Effector memory CD4-positive, alpha-beta T cell (primary cell): Measurements from ENCODE around the gene LRRFIP2.

Source experiments
- DNase-seq, 3 donors: peaks; one replicate each; pipeline ENCODE4 v3.0.0-alpha.2; 2020
- H3K27ac ChIP-seq: 2 replicates; pipeline ENCODE4 v1.7.0; 2013; ENCODE audit warnings: mild to moderate bottlenecking, low read length, moderate library complexity; ENCODE audit not compliant: insufficient read depth, poor library complexity, severe bottlenecking
- H3K27me3 ChIP-seq: replicated peaks from 2 replicates; pipeline ENCODE4 v1.7.0; 2013; ENCODE audit warnings: mild to moderate bottlenecking, low read length; ENCODE audit not compliant: insufficient read depth, control insufficient read depth, poor library complexity, severe bottlenecking
- H3K36me3 ChIP-seq: 2 replicates; pipeline ENCODE4 v1.7.0; 2013; ENCODE audit warnings: mild to moderate bottlenecking, low read length, moderate library complexity; ENCODE audit not compliant: control insufficient read depth, insufficient read depth
- H3K4me1 ChIP-seq: 2 replicates; pipeline ENCODE4 v1.7.0; 2013; ENCODE audit warnings: low read length, mild to moderate bottlenecking; ENCODE audit not compliant: control insufficient read depth, insufficient read depth, poor library complexity, severe bottlenecking
- H3K4me3 ChIP-seq: 2 replicates; pipeline ENCODE4 v1.7.0; 2013; ENCODE audit warnings: low read length, low read depth, mild to moderate bottlenecking; ENCODE audit not compliant: insufficient read depth, poor library complexity, severe bottlenecking
- H3K9me3 ChIP-seq: 2 replicates; pipeline ENCODE4 v1.7.0; 2013; ENCODE audit warnings: mild to moderate bottlenecking, low read length, moderate library complexity; ENCODE audit not compliant: control insufficient read depth

Gene LRRFIP2

DNA sequence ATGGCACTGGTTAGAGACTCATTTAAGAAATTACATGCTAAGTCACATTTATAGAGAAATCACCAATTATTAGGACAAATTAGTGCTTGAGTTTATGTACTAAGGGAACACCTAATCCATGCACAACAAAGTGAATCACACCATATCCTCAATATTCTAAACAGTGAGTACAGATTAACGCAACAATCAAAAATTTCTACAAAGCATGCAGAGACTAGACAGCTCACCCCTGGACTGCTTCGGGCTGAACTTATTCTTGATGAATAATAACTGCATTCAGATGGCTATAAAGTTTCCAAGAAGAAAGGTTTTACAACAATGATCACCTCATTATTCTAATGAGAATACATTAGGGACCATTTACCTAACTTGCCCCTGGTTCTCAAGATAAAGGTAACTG, 66.5 kb downstream of the LRRFIP2 start:
- H3K27me3 ChIP-seq, result no peaks in the 10 kb centered on the region
- no peaks in the 10 kb centered on the region for H3K36me3 ChIP-seq
- no peak overlapping the region for H3K27ac ChIP-seq
- no peak for DNase-seq
- H3K4me1 ChIP-seq, result no peaks in the 10 kb centered on the region
- no peak overlapping the region for H3K4me3 ChIP-seq
- H3K9me3 ChIP-seq, result no peaks in the 10 kb centered on the region

DNA sequence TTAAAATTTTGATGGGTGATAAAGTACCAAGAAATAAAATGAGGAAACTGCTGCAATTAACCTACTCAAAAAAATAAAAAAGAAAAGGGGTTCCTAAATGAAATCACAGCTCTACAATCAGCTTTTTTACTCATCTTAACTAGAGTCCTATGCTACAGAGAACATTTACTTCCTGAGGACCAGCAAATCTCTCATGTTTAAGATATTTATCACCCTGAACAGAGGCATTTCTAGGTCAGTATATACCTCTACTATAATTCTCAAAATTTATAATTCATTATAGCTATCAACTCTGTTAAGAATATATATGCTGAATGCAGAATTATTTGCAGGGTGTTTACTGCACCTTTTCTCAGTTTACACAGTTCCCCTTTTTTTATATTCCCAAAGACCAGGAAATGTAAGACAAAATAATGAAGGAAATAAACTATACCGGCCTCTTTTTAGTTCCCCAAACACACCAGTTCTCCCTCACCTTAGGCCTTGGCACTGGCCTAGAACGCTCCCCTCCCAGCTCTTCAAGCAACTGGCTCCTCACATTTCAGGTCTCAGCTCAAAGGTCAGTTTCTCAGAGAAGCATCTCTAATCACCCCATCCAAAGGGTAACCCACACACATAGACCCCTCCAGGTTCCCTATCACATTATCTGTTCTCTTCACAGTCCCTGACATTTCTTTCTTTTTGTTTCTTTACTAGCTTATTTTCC, 71.1 kb downstream of the LRRFIP2 start:
- Histone ChIP-seq H3K27me3 (no peaks in the 10 kb centered on the region), H3K4me1 (no peaks in the 10 kb centered on the region), H3K4me3 (no peak overlapping the region), H3K36me3 (no peaks in the 10 kb centered on the region), H3K9me3 (no peaks in the 10 kb centered on the region), H3K27ac (no peak overlapping the region)
- no peak for DNase-seq

DNA sequence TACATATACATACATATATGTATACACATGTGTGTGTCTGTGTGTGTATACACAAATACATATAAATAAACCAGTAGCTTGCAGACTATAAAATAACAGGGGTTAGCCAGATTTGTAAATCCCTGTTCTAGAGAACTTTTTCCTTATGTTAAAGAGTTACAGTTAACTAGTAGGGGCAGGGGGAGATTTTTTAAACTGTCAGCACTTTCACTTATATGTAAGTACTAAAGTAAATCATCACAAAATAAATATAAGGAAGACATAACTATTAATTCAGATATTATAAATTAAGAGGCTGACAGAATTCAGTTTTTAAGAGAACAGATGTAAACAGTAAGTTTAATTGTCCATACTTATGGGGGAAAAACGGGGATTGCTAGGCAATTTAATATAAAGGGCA, 74.0 kb downstream of the LRRFIP2 start:
- Histone ChIP-seq H3K9me3 (no peaks in the 10 kb centered on the region), H3K4me1 (no peaks in the 10 kb centered on the region), H3K36me3 (no peaks in the 10 kb centered on the region), H3K27ac (no peak overlapping the region), H3K4me3 (no peak overlapping the region), H3K27me3 (no peaks in the 10 kb centered on the region)
- no peak for DNase-seq

DNA sequence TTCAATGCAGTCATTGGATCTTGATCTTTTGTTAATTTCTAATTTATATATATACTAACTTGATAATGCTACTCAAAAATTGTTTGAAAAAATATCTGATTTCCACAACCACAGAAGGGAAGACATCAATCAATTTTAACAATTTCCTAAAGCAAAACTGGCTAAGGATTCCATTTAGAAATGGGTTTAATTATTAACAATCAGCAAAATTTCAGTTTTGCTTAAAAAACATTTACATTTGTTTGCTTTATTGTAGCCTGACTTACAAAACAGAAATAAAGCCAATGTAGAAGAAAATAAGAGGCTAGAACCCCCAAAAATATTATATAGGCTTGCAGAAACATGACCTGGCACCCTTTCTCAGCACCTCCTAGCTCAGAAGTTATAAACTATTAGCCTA, 74.9 kb downstream of the LRRFIP2 start:
- Histone ChIP-seq H3K4me3 (no peak overlapping the region), H3K27ac (no peak overlapping the region), H3K9me3 (no peaks in the 10 kb centered on the region), H3K36me3 (no peaks in the 10 kb centered on the region), H3K27me3 (no peaks in the 10 kb centered on the region), H3K4me1 (no peaks in the 10 kb centered on the region)
- DNase-seq, result no peak

DNA sequence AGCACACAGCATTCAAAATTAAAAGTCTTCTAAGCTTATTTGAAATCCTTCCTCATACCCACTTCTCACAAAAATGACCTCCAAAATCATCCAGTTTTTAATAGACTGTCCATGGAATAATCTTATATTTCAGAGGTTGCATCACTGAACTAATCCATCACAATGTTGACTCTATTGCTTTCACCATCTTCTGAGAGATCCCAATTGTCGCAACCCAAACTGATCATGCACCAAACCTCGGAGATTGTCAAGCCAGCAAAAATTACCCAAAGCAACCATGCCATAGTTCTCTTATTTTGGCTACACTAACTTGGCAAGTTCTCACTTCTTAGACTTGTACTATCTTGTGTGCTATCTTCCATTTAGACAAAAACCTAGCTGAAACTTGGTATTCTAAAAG, 75.5 kb downstream of the LRRFIP2 start:
- no peak for DNase-seq
- Histone ChIP-seq H3K27ac (no peak overlapping the region), H3K9me3 (no peaks in the 10 kb centered on the region), H3K36me3 (no peaks in the 10 kb centered on the region), H3K4me1 (no peaks in the 10 kb centered on the region), H3K27me3 (no peaks in the 10 kb centered on the region), H3K4me3 (no peak overlapping the region)

DNA sequence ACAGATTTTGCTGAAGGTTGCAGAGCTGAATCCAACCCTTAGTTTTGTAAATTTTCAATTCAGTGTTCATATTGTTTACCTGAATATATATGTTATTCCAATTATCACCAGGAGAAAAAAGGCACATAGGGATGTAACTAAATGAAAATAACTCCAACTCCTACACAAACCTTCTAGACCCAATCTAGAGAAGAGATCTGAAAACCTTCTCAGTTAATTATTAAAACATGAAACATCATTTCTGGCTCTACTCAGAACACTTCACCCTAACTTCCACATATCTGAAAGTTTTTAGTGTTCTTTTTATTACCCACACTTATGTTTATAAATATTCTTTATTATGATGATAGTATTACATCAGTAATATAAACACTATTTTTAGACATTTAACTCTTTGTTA, 76.6 kb downstream of the LRRFIP2 start:
- Histone ChIP-seq H3K4me3 (no peak overlapping the region), H3K27ac (no peak overlapping the region), H3K27me3 (no peaks in the 10 kb centered on the region), H3K9me3 (no peaks in the 10 kb centered on the region), H3K4me1 (no peaks in the 10 kb centered on the region), H3K36me3 (no peaks in the 10 kb centered on the region)
- DNase-seq, result no peak

DNA sequence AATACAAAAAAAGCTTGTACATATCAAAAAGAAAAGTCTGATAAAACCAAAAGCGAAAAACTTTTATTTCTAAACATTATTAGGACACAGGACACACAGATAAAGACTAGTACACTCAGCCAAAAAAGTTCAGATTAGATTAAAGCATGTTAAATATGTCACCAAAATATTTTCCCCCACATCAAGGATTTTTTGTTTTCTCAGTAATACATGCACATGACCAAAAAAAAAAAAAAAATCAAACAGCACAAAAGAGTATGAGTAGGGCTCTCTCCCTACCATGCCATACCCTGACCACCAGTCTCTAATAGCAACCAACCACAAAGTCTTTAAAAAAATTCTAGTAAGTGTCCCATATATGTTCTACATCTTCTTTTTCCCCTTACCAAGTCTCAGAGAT, 77.4 kb downstream of the LRRFIP2 start:
- no peak for DNase-seq
- no peaks in the 10 kb centered on the region for H3K27me3 ChIP-seq
- H3K9me3 ChIP-seq, result no peaks in the 10 kb centered on the region
- H3K27ac ChIP-seq, result no peak overlapping the region
- no peaks in the 10 kb centered on the region for H3K36me3 ChIP-seq
- H3K4me3 ChIP-seq, result no peak overlapping the region
- H3K4me1 ChIP-seq, result no peaks in the 10 kb centered on the region

DNA sequence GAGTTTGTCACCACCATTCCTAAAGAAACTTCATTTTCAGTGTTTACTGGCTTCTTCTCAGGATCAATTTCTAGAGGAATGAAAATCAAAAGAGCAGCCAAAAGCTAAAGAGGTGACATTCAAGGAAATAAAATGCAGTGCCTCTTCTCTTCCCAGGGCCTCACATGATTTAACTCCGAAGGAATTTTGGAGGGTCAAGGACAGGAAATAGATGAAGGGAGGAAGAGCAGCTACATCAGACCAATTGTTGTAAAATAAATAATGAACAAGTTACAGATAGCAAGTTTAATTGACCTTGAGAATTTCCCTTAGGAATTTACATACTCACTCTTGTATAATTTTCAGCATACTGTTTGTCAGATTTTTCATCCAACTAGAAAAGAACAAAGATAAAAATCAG, 78.1 kb downstream of the LRRFIP2 start:
- Histone ChIP-seq H3K27me3 (no peaks in the 10 kb centered on the region), H3K36me3 (no peaks in the 10 kb centered on the region), H3K4me3 (no peak overlapping the region), H3K4me1 (no peaks in the 10 kb centered on the region), H3K9me3 (no peaks in the 10 kb centered on the region), H3K27ac (no peak overlapping the region)
- DNase-seq, result no peak

DNA sequence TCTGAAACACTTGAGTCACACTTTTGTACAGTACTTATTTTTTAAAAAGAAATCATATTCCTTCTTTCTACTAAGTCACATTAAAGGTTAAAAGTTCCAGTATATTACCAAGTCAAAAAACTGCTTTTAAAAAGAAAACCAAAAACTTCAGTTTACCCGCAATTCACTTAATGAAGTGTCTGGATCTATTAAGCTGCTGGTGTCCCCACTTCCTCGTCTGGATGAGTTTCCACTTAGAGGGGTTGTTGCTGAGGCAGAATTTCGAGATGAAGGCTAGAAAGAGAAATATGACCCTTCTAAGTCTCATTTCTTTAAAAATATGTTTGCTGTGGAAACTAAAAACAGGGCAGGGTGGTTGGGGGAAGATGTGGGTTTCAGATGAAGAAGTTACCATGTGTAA, 79.7 kb downstream of the LRRFIP2 start:
- no peak for DNase-seq
- H3K27me3 ChIP-seq, result no peaks in the 10 kb centered on the region
- H3K4me1 ChIP-seq, result no peaks in the 10 kb centered on the region
- H3K27ac ChIP-seq, result no peak overlapping the region
- no peaks in the 10 kb centered on the region for H3K9me3 ChIP-seq
- no peak overlapping the region for H3K4me3 ChIP-seq
- no peaks in the 10 kb centered on the region for H3K36me3 ChIP-seq

DNA sequence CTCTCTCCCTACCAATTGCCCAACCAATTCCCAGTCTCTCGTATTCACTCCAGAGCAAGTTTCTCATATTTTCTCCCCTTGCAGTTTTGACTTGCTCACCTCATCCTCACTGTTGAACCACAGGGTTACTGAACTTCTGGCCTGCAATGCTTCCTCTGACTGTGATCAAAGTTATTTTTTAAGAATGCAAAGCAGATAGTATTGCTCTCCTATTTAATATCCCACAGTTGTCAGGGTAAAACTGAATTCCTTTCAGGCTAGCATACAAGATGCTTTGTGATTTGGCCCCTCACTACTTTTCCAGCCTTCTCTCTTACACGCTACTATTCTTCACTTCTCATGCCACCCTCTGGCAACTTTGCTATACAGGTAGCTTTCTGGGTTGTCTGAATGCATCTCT, 80.9 kb downstream of the LRRFIP2 start:
- no peaks in the 10 kb centered on the region for H3K36me3 ChIP-seq
- no peak for DNase-seq
- H3K9me3 ChIP-seq, result no peaks in the 10 kb centered on the region
- no peaks in the 10 kb centered on the region for H3K4me1 ChIP-seq
- no peak overlapping the region for H3K27ac ChIP-seq
- H3K4me3 ChIP-seq, result no peak overlapping the region
- H3K27me3 ChIP-seq, result no peaks in the 10 kb centered on the region
